Measurements from ENCODE around the gene GPATCH8. TPM values are rescaled to one million over a fixed set of nuclear protein-coding genes. Genes with fewer than 3 reads are reported as not detected.
A peak's percentile ranks its signal among the peaks of the same experiment; 100 is the strongest.
"Not testable (repeated sequence)": the region's sequence is repeated elsewhere in the genome, so short reads cannot be mapped to it uniquely, and the experiment has no call there.

Gene GPATCH8
- total RNA-seq (ENCODE audit: insufficient read depth, low replicate concordance): 28.2 TPM

DNA sequence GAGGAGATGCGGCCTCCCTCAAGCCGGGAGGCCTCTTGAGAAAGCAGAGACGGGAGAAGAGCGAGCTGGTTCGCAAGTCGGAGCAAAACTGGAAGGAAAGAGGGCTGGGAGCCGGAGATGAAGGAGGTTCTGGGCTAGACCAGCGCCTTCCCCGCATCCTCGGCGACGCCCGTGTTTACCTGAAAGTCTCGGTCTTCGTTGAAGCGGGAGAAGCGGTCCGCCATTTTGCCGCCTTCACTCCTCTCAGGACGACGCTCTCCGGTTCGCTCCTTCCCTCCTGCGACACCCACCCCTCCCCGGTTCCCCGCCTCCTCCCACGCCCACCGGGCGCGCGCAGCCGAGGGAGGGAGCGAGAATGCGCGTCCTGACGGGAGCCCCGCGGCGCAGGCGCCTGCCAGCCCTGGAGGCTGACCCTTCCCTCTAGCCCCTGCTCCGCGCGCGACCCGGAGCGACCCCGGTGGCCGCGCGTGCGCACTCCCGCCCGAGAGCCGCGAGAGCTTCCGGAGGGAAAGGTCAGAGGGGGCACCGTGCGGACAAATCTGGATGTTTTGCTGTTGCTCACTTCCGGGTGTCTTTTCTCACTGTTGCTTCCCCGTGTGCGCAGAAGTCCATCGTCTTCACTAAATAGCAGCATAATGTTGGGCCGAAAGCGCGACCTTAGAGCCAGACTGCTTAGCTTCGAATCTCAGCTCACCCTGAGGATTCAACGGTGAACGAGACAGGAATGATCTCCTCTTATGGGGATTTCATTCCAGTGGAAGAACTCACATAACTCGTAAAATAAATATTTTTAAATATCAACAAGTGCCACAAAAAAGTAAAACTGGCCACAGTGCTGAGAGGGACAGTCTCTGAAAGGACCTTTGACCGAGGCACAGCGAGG, at the start of gene GPATCH8:
GPATCH8 (minus strand) TSS at position 260 of the 883 bp plus-strand sequence; CDS start at position 224, 36 bp downstream.
- peak; percentile 98 for DNase-seq (ENCODE audit: low spot score)

DNA sequence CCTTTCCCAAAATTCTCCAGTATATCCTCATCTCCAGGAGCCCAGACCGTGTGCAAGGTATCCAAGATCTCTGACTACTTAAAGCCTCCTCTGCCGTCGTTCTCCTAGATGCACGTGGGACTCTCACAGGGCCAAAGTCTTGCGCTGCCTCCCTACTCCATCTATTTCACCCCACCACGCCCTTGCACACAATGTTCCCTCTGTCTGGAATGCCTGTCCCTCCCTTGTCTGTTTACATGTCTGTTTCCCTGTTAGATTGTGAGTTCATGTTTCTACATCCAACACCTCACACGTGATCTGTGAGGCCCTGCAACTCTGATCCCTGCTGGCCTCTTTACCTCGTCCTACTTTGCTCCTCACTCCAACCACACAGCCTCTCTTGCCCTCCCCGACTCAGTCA, 49.2 kb upstream of the GPATCH8 start:
- DNase-seq (ENCODE audit: low spot score): no peak

DNA sequence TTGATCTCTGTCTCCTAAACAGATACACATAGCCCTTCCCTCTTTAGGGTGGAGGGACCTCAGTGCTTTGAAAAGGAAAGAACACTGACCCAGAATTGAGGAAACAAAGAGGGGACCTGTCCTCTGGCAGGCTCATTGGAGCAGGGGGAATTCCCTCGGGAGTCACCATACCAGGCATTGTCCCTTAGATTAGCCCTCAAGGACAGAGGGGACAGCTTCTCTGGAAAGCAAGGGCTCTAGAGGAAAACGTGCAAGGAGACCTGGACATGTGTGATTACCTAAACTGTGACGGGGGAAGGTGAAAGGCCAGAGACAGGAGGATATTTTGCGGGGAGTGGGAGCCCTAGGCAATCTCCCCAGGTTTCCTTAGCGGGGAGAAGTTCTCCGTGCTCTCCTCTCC, 46.5 kb upstream of the GPATCH8 start:
- DNase-seq (ENCODE audit: low spot score): no peak

DNA sequence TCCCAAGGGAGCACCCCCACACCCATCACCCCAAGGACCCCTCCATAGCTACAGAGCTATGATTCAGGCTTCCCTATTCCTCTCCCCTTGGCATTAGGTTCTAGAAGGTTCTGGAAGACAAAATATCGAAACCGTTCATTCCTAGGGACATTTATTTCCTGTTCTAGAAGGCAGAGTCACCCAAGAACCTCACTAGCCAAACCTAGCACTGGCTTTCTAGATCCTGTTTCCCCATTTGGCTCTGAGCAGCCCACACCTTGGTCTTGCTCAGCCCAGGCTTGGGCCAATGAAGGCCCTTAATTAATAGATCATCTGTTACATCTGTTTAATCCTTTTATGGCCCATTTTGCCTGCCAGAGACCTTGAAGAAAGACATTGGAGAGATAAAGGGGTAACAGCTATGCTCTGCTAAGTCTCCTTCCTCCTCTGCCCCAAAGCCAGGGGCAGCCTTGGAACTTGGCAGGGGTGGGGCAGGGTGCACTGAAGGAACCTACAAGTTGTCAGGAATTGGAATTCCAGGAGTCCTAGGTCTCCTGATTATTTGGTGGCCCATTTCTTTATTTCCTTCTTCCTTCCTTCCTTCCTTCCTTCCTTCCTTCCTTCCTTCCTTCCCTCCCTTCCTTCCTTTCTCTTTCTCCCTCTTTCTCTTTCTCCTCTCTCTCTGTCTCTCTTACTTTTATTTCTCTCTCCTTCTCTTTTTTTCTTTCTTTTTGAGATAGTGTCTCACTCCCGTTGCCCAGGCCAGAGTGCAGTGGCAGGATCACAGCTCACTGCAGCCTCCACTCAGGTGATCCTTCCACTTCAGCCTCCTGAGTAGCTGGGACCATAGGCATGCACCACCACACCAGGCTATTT, 45.4 kb upstream of the GPATCH8 start:
- DNase-seq (ENCODE audit: low spot score): no peak

DNA sequence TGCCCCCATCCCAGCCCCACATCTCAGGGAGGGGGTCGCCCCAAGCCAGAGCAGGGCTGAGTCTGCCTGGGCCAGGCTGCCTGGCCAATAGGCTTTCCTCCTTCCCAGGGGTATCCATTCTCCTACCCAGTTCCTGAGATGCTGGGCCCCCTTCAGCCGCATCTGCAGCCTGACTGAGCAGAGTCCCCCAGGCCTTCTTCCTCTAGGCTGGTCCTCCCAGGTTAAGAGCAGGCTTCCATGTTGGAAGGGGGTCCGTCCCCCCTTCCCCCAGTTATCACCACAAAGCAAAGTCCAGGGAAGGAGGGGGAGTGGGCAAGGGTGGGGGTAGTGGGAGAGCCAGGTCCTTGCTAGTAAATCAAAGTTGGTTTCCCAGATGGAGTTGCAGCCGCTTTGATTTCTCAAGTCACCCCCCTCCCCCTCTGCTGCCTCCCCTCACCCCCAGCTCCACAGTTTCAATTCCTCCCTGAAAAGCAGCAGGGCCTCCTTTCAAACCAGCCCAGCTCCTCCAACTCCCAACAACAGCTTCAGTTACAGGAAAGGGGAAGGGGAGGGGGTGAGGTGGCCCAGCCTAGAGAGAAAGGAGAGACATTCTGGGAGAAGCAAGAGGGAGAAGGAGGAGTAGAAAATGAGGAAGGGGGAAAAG, 44.5 kb upstream of the GPATCH8 start:
- DNase-seq (ENCODE audit: low spot score): peak; percentile 71

DNA sequence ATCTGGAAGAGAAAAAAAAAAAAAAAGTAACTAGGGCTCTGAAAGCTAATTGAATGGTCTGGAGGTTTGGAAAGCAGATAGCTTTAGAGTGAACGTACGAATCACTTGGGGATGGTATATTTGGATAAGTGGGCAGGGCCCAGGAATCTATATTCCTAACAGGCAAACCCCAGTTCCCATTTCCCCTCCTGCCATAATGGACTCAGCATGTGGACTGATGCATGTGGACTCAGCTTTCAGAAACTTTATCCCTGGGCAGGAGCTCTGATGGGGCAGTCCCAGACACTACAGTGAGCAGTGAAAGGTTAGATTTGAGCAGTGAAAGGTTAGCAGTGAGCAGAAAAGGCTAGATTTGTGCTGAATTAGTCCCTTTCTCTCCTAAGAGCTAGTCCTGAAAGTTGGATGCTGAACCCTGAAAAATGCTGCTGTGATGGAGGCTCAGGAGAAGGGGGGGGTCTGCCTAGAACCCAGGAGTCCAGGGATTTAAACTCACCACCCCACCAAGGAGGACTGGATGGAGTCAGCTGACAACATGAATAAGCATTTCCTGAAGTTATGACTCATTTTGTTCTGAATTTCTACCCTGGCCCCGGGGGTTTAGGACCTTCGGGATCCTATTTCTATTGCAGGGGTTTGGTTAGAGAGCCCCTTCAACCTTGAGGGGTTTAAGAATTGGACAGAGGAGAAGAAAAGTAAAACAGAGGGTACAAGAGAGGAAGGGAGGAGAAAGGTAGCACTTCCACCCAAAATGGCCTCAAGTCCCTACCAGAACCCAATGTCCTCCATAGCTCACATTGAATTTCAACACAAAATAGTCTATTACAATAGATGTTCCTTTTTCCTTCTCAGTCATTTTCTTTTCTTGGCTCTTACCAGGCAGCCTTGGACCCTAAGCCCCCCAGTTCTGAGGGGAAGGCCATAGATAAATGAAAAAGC, 43.7 kb upstream of the GPATCH8 start:
- no peak for DNase-seq (ENCODE audit: low spot score)

DNA sequence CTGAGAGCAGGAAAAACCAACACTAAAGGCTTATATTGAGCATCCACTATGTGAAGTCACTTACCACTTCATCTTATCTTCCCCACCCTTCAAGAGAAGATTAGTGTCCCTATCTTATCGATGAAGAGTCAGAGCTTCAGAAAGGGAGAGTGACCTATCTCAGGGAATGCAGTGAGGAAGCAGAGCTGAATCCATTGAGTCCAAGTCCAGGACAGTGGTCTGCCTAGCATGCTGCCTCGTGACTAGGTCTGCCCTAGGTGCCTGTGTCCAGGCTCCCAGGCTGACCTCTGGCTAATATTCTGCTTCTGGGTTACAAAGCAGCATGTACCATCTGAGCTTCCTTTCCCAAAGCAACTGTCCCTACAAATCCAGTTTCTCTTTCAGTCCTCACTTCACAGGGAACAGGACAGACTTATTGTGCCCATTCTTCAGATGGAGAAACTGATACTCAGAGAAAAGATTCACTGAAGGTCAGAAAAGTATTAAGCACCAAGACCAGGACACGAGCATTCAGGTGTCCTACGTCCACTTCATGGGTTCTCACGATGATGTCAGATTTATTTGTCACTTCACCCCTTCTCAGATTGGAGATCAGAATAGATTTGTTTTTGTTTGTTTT, 40.8 kb upstream of the GPATCH8 start:
- DNase-seq (ENCODE audit: low spot score): no peak

DNA sequence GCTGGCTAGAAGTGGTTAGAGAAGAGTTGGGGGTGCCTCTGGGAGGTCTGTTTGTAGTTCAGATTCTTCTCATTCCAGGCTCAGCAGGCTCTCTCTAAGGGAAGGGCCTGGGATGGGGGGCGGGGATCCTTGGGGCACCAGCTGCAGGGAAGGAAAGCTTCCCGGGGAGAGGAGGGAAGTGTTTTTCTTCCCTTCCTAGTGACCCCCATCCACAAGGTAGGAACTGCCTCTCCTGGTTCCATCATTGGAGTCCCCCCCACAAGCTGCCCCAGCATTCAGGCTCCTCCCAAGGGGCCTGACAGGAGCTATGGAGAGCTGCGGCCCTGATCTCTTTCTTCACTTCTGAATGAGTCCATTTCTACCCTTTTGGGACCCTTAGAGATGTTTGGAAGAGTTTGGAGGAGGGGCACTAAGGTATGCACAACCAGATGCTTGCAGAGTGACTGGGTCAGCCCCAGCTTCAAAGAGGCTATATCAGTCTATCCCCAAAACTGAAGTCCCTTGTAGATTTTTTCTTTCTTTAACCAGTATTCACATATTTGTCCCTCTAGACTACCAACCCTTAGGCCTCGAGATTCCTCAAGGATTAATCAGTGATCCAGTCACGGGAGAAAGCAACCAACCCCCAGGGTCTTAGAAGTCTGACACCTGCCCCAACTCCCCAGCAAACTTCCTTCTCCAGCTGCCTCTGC, 40.2 kb upstream of the GPATCH8 start:
- DNase-seq (ENCODE audit: low spot score): peak; percentile 93

DNA sequence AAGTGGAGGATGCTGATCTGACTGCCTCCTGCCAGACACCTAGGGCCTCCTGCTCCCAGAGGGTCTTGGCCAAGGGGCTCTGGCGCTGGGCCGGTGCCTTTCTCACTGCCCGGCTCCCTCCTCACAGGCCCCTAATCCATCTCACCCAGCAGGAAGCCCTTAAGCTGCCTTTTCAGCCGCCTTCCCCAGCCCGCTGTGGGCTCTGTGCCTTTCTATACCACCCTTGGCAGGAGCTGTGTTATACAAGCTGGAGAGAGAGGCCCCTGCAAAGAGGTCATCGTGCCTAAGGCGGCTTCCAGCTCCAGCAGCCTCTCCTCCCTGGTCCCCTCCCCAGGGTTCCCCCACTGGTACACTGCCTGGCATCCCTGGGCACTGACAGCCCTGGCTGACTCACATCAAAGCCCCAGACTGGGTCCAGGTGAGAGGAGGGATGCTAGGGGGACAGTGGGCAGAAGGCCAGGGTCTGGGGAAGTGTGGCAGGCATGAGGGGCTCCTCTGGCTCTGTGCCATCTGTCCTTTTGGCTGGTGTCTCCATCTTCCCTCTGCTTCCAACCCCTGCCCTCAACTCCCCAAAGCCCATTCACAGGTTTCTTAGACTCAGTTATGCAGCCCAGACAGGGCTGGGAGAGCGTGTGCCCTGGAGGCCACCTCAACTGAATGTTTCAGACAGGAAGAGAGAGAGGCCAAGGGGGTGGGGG, 38.8 kb upstream of the GPATCH8 start:
- DNase-seq (ENCODE audit: low spot score): peak; percentile 73

DNA sequence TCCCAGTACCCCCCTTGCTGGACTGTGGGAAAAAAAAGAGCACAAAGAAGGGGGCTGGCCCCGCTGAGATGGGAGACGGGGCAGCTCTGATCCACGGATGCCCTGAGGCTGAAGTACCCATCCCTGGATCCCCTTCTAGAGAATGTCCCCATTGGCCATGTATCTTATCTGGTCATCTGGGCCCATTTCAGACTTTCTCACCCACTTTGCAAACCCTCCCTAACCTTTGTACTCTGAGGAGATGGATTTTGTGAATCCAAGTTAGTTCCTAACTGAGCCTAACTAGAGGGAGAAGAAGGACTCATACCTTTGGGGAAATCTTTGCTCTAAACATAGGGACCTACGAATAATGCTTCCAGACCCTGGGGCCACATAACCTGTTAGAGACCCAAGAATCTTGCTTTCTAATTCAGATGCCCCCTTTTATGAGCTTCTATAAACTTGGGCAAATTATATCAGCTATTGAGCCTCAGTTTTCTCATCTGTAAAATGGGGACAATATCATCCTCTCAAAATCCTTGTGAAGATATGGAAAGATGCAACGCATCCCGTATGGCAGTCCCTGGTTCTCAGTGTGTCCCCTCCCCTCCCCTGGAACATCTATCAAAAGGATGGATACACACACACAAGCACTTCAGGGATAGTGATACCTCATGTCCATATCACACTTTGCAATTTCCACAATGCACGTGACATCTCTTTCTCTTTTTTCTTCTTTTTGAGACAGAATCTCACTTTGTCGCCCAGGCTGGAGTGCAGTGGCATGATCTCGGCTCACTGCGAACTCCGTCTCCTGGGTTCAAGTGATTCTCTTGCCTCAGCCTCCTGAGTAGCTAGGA, 37.3 kb upstream of the GPATCH8 start:
- DNase-seq (ENCODE audit: low spot score): no peak

DNA sequence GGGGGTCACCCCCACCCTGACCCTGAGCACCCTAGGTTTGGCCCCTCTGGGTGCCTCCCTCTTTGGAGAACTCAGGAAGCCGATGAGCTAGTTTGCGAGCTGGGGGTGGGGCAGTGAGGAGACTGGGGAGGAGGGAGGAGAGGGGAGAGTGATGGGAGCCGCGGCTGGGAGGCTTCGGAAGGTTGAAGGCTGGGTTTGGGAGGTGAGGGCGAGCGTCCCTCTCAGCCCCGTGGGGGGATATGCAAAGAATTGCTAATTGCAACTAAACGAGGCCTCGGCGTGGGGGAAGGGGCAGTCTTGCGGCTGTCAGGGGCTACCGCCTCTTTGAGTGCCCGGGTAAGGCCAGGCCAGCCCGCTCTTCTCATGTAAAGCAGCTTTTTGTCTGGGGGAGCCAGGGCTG, 36.5 kb upstream of the GPATCH8 start:
- DNase-seq (ENCODE audit: low spot score): no peak

DNA sequence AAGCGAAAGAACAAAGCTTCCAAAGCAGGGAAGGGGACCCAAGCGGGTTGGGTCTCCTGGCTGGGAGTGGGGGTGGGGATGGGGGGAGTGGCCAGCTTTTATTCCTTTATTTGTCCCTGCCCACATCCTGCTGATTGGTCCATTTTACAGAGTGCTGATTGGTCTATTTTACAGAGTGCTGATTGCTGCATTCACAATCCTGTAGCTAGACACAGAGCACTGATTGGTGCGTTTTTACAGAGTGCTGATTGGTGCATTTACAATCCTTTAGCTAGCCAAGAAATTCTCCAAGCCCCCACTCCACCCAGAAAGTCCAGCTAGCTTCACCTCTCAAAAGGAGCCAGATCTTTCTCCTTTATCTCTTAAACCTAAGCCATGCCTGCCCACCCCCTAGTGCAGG, 34.7 kb upstream of the GPATCH8 start:
- DNase-seq (ENCODE audit: low spot score): not testable (repeated sequence)

DNA sequence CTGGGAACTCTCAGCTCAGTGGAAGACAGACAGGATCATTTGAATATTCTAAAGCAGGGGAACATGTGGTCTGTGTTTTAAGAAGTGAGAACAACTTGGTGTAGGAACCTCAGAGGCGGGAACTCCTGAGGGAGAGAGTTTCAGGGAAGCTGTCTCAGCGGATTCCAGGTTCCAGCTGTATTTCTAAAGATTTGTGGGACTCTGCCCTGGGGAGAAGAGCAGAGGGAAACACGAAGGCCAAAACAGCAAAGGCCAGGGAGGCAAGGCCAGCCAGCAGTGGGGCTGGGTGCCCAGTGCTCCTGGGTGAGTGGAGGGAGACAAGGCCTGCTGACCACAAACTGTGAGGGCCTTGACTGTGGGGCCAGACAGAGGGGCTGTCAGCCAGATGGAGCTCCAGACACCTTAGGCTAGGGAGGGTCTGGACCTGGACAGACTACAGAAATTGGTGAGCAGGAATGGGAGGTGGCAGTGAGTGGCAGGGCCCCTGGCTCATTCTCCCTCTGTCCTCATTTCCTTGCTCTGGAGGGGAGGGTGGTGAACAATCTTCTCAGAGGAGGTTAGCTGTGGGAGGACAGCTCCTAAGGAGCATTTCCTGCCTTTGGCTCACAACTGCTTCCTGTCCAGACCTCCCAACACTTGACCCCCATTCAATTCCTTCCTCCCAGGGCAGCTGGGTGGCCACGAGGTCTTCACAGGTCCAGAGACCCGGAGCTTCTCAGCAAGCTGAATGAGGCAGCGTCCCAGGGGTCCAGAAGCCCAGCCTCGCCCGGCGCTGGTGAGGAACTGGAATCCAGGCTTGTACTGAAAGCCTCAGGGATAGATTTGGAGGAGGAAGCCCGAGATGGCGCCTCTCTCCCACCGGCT, 33.1 kb upstream of the GPATCH8 start:
- DNase-seq (ENCODE audit: low spot score): peak; percentile 82

DNA sequence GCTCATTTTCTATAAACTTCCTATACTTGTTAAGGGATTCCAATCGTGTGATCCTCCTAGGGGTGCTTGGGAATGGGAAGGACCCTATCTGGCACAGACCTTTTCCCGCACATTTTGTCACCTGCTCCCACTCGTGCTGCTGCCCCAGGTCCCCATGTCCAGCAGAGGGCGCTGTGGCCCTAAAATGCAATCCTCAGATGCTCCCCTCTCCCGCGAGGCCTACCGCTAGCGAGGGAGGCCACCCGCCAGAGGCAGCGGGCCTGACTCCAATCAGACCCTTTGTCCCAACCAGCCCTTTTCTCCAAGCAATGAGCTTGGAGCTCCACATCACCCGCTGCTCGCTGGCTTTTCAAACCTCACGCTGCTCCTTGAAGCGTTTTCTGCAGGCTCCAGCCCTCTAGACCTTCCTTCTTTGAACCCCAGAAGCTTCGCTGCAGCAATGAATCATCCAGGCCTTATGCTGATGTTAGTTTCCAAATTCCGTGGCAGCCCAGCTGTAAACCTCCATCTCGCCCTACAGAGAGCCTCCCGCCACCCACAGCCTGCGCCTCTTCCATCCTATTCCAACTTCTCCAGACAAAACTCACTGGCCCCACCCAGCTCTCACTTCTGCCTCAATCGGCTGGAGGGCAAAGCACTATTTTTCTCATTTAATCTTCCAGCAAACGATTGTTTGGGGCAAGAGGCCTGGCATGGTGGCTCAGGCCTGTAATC, 30.5 kb upstream of the GPATCH8 start:
- DNase-seq (ENCODE audit: low spot score): peak; percentile 94

DNA sequence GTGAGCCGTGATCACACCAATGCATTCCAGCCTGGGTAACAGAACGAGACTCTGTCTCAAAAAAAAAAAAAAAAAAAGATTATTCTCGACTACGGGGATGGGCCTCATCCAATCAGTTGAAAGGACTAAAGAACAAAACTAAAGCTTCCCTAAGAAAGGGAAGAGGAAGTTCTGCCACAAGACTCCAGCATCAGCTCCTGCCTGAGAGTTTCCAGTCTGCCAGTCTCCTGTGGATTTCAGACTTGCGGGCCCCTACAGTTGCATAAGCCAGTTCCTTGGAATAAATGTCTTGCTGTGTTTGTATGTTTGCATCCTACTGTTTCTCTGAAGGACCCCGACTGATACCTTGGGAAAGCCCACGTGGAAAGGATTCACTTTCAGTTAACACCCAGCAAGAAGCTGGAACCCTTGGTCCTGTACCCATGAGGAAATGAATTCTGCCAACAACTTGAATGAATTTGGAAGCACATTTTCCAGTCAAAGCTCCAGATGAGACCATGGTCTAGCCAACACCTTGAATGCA, 27.8 kb upstream of the GPATCH8 start:
- DNase-seq (ENCODE audit: low spot score): no peak

DNA sequence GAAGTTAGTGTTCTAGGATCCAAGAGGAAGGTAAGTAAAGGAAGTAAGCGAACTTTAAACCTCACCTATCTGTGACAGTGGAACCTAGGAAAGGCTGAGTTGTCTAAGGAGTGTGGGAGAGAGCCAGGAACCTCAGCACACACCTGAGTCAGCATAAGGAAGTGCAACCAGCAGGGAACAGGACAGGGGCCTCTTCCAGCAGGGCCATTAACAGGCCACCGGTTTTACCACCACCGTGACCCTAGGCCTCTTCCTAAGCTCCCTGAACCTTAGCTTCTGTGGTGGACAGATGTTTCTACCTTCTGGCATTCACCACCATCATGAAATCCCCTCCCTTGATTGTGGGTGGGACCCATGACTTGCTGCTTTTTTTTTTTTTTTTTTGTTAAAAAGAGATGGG, 26.7 kb upstream of the GPATCH8 start:
- no peak for DNase-seq (ENCODE audit: low spot score)
